BJ (cell line): ENCODE results near the gene GALNT17. TPM values are rescaled to one million over a fixed set of nuclear protein-coding genes. Genes with fewer than 3 reads are reported as not detected.
"Not testable (repeated sequence)": the region's sequence is repeated elsewhere in the genome, so short reads cannot be mapped to it uniquely, and the experiment has no call there.

Experiments
- CTCF ChIA-PET: fragments of 350-600 bp; formaldehyde crosslinking; extraction: SDS; loops from one replicate; lab custom pipeline; 2021; ENCODE audit warnings: antibody characterized with exemption, inconsistent platforms; lab: Yijun Ruan, JAX
- POLR2A ChIA-PET: fragments of 300-600 bp; sonication (Branson Sonifier 250); formaldehyde crosslinking; extraction: SDS; loops from one replicate; lab custom pipeline; 2021; ENCODE audit warnings: antibody characterized with exemption; lab: Charles Lee
- DNase-seq: peaks from one replicate; pipeline ENCODE4 v3.0.0-alpha.2; 2011; ENCODE audit warnings: low read depth
- H3K27me3 ChIP-seq: 2 replicates; pipeline ENCODE4 v1.6.0; 2011; ENCODE audit warnings: low read length; ENCODE audit not compliant: control insufficient read depth, insufficient read depth
- H3K36me3 ChIP-seq: 2 replicates; pipeline ENCODE4 v1.5.1; 2011; ENCODE audit warnings: low read length; ENCODE audit not compliant: control insufficient read depth, insufficient read depth
- H3K4me3 ChIP-seq: 2 replicates; pipeline ENCODE4 v1.5.1; 2011; ENCODE audit warnings: low read depth, mild to moderate bottlenecking, control low read depth, low read length
- polyA plus RNA-seq: library from polyadenylated mRNA; depleted of rRNA; stranded (reverse); fragments of >200 nt; gene quantifications from 2 replicates; pipeline ENCODE4 v1.2.3, GENCODE V29; 2011
- TF ChIP-seq, protein P1 (sequence below): IDR thresholded peaks from 2 replicates; pipeline ENCODE4 v1.5.1; 2011; ENCODE audit warnings: low read depth, mild to moderate bottlenecking, control low read depth, inconsistent platforms, low read length, moderate library complexity; ENCODE audit not compliant: insufficient read depth

The GALNT17 gene
- polyA plus RNA-seq, 1 experiment: not detected

GRCh38 chr7:71198391-71198790 is 66.4 kb downstream of the GALNT17 start:
- ChIA-PET CTCF (no interaction called here), POLR2A (no interaction called here)
- H3K27me3 ChIP-seq: no peaks in the 10 kb centered on the region
- H3K36me3 ChIP-seq: no peaks in the 10 kb centered on the region
- no peak overlapping the region for H3K4me3 ChIP-seq
- TF ChIP-seq, protein P1, sequence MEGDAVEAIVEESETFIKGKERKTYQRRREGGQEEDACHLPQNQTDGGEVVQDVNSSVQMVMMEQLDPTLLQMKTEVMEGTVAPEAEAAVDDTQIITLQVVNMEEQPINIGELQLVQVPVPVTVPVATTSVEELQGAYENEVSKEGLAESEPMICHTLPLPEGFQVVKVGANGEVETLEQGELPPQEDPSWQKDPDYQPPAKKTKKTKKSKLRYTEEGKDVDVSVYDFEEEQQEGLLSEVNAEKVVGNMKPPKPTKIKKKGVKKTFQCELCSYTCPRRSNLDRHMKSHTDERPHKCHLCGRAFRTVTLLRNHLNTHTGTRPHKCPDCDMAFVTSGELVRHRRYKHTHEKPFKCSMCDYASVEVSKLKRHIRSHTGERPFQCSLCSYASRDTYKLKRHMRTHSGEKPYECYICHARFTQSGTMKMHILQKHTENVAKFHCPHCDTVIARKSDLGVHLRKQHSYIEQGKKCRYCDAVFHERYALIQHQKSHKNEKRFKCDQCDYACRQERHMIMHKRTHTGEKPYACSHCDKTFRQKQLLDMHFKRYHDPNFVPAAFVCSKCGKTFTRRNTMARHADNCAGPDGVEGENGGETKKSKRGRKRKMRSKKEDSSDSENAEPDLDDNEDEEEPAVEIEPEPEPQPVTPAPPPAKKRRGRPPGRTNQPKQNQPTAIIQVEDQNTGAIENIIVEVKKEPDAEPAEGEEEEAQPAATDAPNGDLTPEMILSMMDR: no peak
- DNase-seq: no peak

DNA sequence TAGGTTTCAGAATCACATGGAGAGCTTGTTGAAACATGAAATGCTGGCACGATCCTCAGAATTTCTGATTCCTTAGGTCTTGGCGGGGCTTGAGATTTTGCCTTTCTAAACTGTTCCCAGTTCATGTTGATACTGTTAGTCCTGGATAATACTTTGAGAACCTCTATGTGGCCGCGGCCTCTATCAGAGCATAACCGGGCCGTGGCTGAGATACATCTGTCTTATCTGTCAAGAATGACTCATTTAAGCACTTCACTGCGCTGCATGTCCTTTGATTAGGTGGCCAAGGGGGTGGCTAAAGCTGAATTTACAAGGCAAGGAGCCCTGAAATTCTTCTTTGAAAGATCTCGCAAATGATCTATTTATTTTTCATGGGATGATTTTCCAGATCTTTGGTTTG is 66.9 kb downstream of the GALNT17 start:
- Histone ChIP-seq H3K4me3 (no peak overlapping the region), H3K36me3 (no peaks in the 10 kb centered on the region), H3K27me3 (no peaks in the 10 kb centered on the region)
- ChIA-PET POLR2A (no interaction called here), CTCF (no interaction called here)
- TF ChIP-seq, protein P1: no peak
- no peak for DNase-seq

DNA sequence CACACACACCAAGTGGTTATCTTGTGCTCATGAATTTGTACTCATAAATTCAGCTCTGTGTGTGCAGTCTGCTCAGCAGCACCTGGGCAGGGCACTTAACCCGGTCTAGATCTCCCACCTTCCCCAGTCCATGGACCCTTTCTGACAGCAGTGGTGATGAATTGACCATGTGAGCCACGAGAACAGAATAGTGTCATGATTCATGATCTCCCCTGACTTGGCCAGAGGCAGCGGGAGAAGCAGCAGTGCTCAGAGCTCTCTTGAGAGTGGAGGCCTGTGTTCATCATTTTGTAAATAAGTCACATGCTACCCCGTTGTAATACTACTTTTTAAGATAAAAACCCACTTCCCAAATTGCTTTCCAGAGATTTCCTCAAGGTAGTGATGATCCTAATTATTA is 74.2 kb downstream of the GALNT17 start:
- Histone ChIP-seq H3K36me3 (no peaks in the 10 kb centered on the region), H3K4me3 (no peak overlapping the region), H3K27me3 (no peaks in the 10 kb centered on the region)
- DNase-seq: no peak
- ChIA-PET POLR2A (no interaction called here), CTCF (interaction anchor here (0.6 kb wide), 1 partner anchor 24 kb away, joined by 3 read pairs; no protein-coding TSS in a partner anchor)
- TF ChIP-seq, protein P1: no peak

GRCh38 chr7:71208881-71209280 is 76.9 kb downstream of the GALNT17 start:
- Histone ChIP-seq H3K27me3 (no peaks in the 10 kb centered on the region), H3K36me3 (no peaks in the 10 kb centered on the region), H3K4me3 (no peak overlapping the region)
- CTCF ChIA-PET: no interaction called here
- POLR2A ChIA-PET: no interaction called here
- no peak for DNase-seq
- TF ChIP-seq, protein P1: no peak

DNA sequence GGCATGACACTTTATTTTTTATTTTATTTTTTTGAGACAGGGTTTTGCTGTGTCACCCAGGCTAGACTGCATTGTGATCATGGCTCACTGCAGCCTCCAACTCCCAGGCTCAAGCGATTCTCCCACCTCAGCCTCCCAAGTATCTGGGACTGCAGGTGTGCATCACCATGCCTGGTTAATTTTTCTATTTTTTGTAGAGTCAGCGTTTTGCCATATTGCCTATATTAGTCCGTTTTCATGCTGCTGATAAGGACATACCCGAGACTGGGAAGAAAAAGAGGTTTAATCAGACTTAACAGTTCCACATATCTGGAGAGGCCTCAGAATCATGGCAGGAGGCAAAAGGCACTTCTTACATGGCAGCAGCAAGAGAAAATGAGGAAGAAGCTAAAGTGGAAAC is 77.5 kb downstream of the GALNT17 start:
- H3K27me3 ChIP-seq, H3K36me3 ChIP-seq, POLR2A ChIA-PET, H3K4me3 ChIP-seq, DNase-seq, CTCF ChIA-PET: not testable (repeated sequence)

- ChIA-PET POLR2A (no interaction called here), CTCF (no interaction called here)
- TF ChIP-seq, protein P1: no peak
- Histone ChIP-seq H3K4me3 (no peak overlapping the region), H3K36me3 (no peaks in the 10 kb centered on the region), H3K27me3 (no peaks in the 10 kb centered on the region)
- no peak for DNase-seq
Observed at GRCh38 chr7:71210220-71210619, 78.3 kb downstream of the GALNT17 start.

GRCh38 chr7:71212433-71212832 is 80.5 kb downstream of the GALNT17 start:
- H3K27me3 ChIP-seq, H3K36me3 ChIP-seq, POLR2A ChIA-PET, DNase-seq, H3K4me3 ChIP-seq, CTCF ChIA-PET: not testable (repeated sequence)
